GM12891 (cell line): ENCODE data around the gene PDCD1.

ENCODE experiments used
- DNase-seq: peaks from one replicate; pipeline ENCODE4 v3.0.0; 2011; ENCODE audit warnings: low spot score; ENCODE audit not compliant: insufficient read length
- FAIRE-seq: peaks from 2 replicates; lab custom pipeline; 2011; peaks lifted over from hg19 to GRCh38; lab: Jason Lieb, UNC
- PAX5 ChIP-seq: IDR thresholded peaks from 2 replicates; pipeline ENCODE4 v1.6.1; 2011; ENCODE audit warnings: low read length, moderate library complexity, mild to moderate bottlenecking; ENCODE audit not compliant: insufficient read depth, severe bottlenecking
- POLR2A ChIP-seq: IDR thresholded peaks from 2 replicates; pipeline ENCODE4 v1.6.1; 2011; ENCODE audit warnings: low read depth, low read length, control low read depth
- POLR2AphosphoS5 ChIP-seq: IDR thresholded peaks from 2 replicates; pipeline ENCODE4 v1.6.1; 2011; ENCODE audit warnings: low read depth, low read length, control low read depth
- POU2F2 ChIP-seq: IDR thresholded peaks from 2 replicates; pipeline ENCODE4 v1.6.1; 2011; ENCODE audit warnings: low read depth, mild to moderate bottlenecking, control low read depth, low read length, moderate library complexity
- SPI1 ChIP-seq: IDR thresholded peaks from 2 replicates; pipeline ENCODE4 v1.6.1; 2011; ENCODE audit warnings: low read depth, low read length, control low read depth
- TAF1 ChIP-seq: IDR thresholded peaks from 2 replicates; pipeline ENCODE4 v1.6.1; 2011; ENCODE audit warnings: low read depth, low read length, control low read depth

The PDCD1 gene

DNA sequence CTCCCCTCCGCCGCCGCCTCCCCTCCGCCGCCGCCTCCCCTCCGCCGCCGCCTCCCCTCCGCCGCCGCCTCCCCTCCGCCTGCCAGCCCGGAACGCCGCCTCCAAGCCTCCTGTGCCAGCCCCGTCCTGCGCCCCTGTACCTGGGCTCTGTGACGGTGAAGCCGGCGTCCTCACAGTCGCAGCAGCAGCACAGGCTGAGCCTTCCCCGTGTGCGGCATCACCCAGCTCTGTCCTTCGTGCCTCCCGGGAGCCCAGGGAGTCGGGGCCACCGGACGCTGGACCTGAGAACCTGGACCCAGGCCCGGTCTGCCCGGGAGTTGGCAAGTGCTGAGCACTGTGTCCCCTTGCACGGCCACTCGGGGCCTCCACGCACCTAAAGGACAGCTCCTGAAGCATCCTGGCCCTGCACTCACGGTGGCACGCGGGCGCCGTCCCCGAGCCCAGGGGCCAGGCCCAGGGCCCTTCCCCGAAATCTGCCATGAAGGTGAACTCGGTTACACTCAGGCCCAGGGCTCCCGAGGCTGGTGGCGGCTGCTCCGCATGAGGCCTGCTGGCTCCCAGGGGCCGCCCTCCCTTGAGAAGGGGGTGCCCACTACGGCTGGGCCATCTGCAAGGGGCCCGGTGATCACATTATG is 43.8 kb upstream of the PDCD1 start:
- TF ChIP-seq POU2F2 (no peak), SPI1 (no peak), TAF1 (no peak), POLR2AphosphoS5 (no peak), PAX5 (no peak), POLR2A (no peak)
- no peak for DNase-seq
- FAIRE-seq: no peak

GRCh38 chr2:241901500-241902351 is 43.0 kb upstream of the PDCD1 start:
- FAIRE-seq (no peak), DNase-seq (no peak)
- TF ChIP-seq TAF1 (no peak), POU2F2 (no peak), SPI1 (no peak), POLR2A (no peak), POLR2AphosphoS5 (no peak), PAX5 (no peak)

- no peak for DNase-seq
- FAIRE-seq: no peak
- no peak for TF ChIP-seq PAX5
Observed at GRCh38 chr2:241901018-241901380, 42.3 kb upstream of the PDCD1 start.

- TF ChIP-seq POU2F2 (no peak), POLR2AphosphoS5 (no peak), TAF1 (no peak), POLR2A (no peak), SPI1 (no peak), PAX5 (no peak)
- FAIRE-seq: no peak
Observed at GRCh38 chr2:241900251-241901017, 41.7 kb upstream of the PDCD1 start.

DNA sequence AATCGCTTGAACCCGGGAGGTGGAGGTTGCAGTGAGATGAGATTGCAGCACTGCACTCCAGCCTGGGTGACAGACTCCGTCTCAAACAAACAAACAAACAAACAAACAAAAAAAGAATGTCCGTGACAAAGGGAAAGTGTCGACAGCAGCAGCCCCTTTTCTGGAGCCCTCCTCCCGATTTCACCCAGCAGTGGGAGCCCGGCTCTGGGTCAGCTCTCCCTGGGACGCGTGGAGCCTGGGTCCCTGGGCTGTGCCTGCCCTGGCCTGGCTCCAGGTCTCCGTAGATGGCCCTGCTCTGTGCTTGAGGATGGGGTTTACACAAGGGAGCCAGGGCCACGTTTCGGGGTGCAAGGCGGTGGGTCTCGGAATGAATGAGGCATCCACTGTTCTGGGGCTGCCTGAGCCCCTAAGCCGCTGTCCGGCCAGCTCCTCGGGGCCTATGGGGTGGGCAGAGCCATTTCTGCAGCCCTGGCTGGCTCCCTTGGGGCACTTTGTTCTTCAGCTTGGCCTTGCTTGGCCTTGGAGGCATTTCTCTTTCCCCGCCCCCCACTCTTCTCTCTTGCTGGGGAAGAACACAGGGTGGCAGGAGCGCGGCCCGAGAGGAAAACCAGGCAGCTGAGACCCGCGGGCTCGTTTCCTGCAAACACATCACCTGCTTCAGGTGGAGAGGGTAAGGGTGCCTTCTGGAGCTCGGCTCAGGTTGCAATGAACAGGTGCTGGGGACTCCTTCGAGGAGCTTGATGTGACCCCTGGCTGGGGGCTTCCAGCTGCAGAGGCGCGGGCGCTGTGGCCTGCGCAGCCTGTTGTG is 40.0 kb upstream of the PDCD1 start:
- TF ChIP-seq POU2F2: no peak
- TF ChIP-seq PAX5: no peak
- no peak for TF ChIP-seq POLR2AphosphoS5
- no peak for TF ChIP-seq POLR2A
- no peak for TF ChIP-seq TAF1
- no peak for TF ChIP-seq SPI1
- DNase-seq: no peak
- no peak for FAIRE-seq

More at GRCh38 chr2:241900251-241901017, 41.7 kb upstream of the PDCD1 start:
- no peak for DNase-seq

DNA sequence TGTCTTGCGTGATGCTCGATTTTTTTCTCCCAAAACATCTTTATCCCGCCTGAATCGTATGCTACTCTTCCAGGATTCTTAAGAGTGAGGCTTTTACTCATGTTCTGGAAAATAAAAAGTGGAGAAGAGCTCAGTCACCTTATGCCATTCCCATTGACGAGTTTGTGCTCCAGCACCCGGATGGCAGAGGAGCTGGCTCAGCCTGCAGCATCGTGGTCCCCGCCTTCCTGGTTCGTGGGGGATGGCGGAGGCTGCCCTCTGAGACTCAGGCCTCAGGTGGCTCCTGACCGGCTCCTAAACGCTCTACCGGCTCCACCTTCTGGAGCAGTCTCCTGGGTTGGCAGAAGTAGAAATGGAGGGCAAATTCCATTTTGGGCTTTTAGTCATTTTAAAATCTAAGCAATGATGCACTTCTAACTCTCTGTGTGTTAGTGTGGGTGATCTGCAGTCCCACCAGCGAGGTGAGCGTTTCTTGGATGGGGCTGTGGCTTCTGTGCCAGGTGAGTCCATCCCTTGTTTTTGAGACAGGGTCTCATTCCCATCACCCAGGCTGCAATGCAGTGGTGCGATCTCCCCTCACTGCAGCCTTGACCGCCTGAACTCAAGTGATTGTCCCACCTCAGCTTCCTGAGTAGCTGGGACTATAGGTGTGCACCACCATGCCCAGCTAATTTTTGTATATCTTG is 38.7 kb upstream of the PDCD1 start:
- FAIRE-seq (no peak), DNase-seq (no peak)
- TF ChIP-seq POLR2A (no peak), SPI1 (no peak), POU2F2 (no peak), POLR2AphosphoS5 (no peak), TAF1 (no peak), PAX5 (no peak)

DNA sequence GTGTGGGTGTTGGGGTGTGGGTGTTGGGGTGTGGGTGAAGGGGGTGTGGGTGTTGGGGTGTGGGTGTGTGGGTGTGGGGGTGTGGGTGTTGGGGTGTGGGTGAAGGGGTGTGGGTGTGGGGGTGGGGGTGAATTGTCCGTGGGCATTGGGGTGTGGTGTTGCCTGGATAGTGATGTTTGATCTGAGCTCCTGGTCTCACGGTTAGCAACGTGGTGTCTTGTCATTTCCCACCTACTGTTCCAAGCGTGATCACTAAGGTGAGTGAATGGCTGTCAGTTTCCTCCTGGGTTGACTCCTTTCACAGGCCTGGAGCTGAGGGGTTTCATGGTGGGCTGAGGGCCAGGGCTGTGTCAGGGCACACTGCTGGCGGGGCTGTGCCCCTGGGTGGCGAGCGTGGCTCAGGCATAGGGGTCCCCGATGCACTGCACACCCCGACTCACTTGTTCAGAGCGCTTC is 38.1 kb upstream of the PDCD1 start:
- TF ChIP-seq TAF1 (no peak), POLR2AphosphoS5 (no peak), SPI1 (no peak), POU2F2 (no peak), POLR2A (no peak), PAX5 (no peak)
- FAIRE-seq (no peak), DNase-seq (no peak)

GRCh38 chr2:241895712-241896641 is 37.3 kb upstream of the PDCD1 start:
- no peak for DNase-seq
- FAIRE-seq: peak; percentile 93
- no peak for TF ChIP-seq POLR2AphosphoS5
- TF ChIP-seq PAX5: no peak
- no peak for TF ChIP-seq POLR2A
- no peak for TF ChIP-seq POU2F2
- no peak for TF ChIP-seq SPI1
- TF ChIP-seq TAF1: no peak
